Heart left ventricle (tissue), 16 donors: ENCODE results near the gene SPECC1L. TPM values are rescaled to one million over a fixed set of nuclear protein-coding genes. Genes with fewer than 3 reads are reported as not detected.

ENCODE experiments used
- ATAC-seq, 4 donors: fragments of 200-7000 bp; cut with Tn5 transposase; one replicate each; pipeline ENCODE4 v1.9.1; 2020 to 2022; ENCODE audit warnings: moderate library complexity in 4 of 4, mild to moderate bottlenecking in 3 of 4, moderate number of reproducible peaks in 1 of 4
- DNase-seq, 5 donors: peaks; one replicate each; pipeline ENCODE4 v3.0.0-alpha.2; 2020
- H3K27ac ChIP-seq, 12 donors: fragments of 200-600 bp; sonication (generic) in 4 of 12; one replicate each; pipeline versions ENCODE4 v1.5.0 to v1.8.0; 2016 to 2022; ENCODE audit warnings: mild to moderate bottlenecking in 2 of 12
- H3K27me3 ChIP-seq, 9 donors: fragments of 200-600 bp; sonication (generic) in 2 of 9; one replicate each; pipeline versions ENCODE4 v1.5.1 to v1.8.0; 2016 to 2022; ENCODE audit warnings: mild to moderate bottlenecking in 3 of 9
- H3K36me3 ChIP-seq, 9 donors: fragments of 200-600 bp; sonication (generic) in 2 of 9; one replicate each; pipeline versions ENCODE4 v1.5.0 to v1.8.0; 2018 to 2022; ENCODE audit warnings: mild to moderate bottlenecking in 2 of 9
- H3K4me1 ChIP-seq, 12 donors: fragments of 200-600 bp; sonication (generic) in 4 of 12; one replicate each; pipeline versions ENCODE4 v1.5.0 to v1.8.0; 2016 to 2022; ENCODE audit warnings: mild to moderate bottlenecking in 3 of 12
- H3K4me3 ChIP-seq, 12 donors: fragments of 200-600 bp; sonication (generic) in 4 of 12; one replicate each; pipeline versions ENCODE4 v1.5.0 to v1.8.0; 2017 to 2022; ENCODE audit warnings: mild to moderate bottlenecking in 9 of 12, moderate library complexity in 4 of 12
- H3K9me3 ChIP-seq, 12 donors: fragments of 200-600 bp; sonication (generic) in 4 of 12; one replicate each; pipeline versions ENCODE4 v1.5.0 to v1.8.0; 2016 to 2022; ENCODE audit warnings: mild to moderate bottlenecking in 1 of 12
- POLR2A ChIP-seq, 2 donors: fragments of 450-650 bp; IDR thresholded peaks; one replicate each; pipeline ENCODE4 v1.6.1; 2017; ENCODE audit warnings: antibody characterized with exemption in 2 of 2, mild to moderate bottlenecking in 2 of 2, moderate library complexity in 2 of 2
- WGBS, 4 donors: extraction: QIAGEN DNeasy Blood & Tissue Kit in 2 of 4; methylation state at CpG; one replicate each; pipeline versions ENCODE4 v1.1.5 to v1.1.7; 2013 to 2018; 5-methylcytosine and 5-hydroxymethylcytosine counted together
- intact Hi-C, 10 donors: fragments of 100-400 bp; cut with DNase I; formaldehyde crosslinking; loops; one replicate each; pipeline versions ENCODE4 v1.11.1 to v1.14.2; 2022
- polyA plus RNA-seq, 2 donors: library from polyadenylated mRNA; stranded (reverse); fragments of 200-250 nt; gene quantifications; one replicate each; pipeline ENCODE4 v1.2.3, GENCODE V29; 2013
- total RNA-seq, 9 donors: library from RNA; depleted of rRNA in 2 of 9; stranded (reverse); fragments of >200 nt in 2 of 9; fragmentation: NEBNext Ultra II Directional in 3 of 9; extraction: Animal tissue kit (Norgen Biotek cat#: 25700) in 3 of 9; gene quantifications; one replicate each; pipeline versions ENCODE4 v1.1.0 to v1.2.4, GENCODE V29; 2016 to 2023
- TF ChIP-seq, protein P1 (sequence below), 12 donors: fragments of 200-600 bp; sonication (generic) in 4 of 12; IDR thresholded peaks; one replicate each; pipeline versions ENCODE4 v1.5.0 to v1.8.0; 2018 to 2022; ENCODE audit warnings: antibody characterized with exemption in 12 of 12, mild to moderate bottlenecking in 5 of 12
- donor health status: ischemic (EF 13 %, LVEDD 7.1; RV severe dilation, severe dysfunction).
- donor health status: healthy with polysubstance abuse.
- donor health status: DM: no; HTN: yes; CAD: no.
- donor health status: DM: no; HTN: no; CAD: no.
- donor health status: ischemic (EF 25% LVEDD 6.9; RV normal size, moderate dysfunction).
- donor health status: ischemic (EF 25% LVEDD 5.7; RV mildly dilated, moderate dysfunction).
- donor health status: healthy.
- donor health status: DM: yes; HTN: yes; CAD: no.
- donor health status: ischemic (EF 35%, LVEDD 5.7; RV mildly dilated, moderate dysfunction).
- donor health status: nonischemic (EF 11% LVEDD 7.7; RV severe dilation, severe dysfunction).
- donor health status: DM: yes; HTN: yes; CAD: no.
- donor health status: PGD.
- donor health status: ischemic (EF 29% LVEDD 5.4; RV normal size, mild dysfunction).
- donor health status: nonischemic (EF 23%, LVEDD 6.1; RV moderate dilation, normal function).

The SPECC1L gene
- total and polyA plus RNA-seq, 11 donors, result 9.8 to 65.3 (median 38.9) TPM

DNA sequence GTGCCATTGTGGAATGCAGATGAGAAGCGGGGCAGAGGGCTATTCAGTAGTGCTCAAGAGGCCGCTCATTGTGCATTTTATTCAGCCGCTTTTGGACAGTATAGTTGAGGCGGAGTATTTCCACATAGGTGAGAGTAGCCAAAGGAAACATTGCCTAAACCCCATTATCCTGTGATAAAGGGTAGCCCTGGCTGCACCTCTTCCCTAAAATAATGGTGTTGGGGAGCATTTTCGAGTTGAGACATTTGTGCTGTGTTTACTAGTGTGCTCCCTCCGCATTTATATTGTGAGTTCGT lies 68.8 kb downstream of the SPECC1L start:
- Histone ChIP-seq H3K9me3 (no peaks in the 10 kb centered on the region), H3K4me3 (no peak overlapping the region), H3K4me1 (peaks cover 0 to 21% (median 10%) of the 10 kb centered on the region in 12 donors), H3K36me3 (peaks cover 0 to 100% (median 86%) of the 10 kb centered on the region in 9 donors), H3K27ac (peak overlapping the region in 11 of 12 donors; percentile 13 to 68 (median 51)), H3K27me3 (no peaks in the 10 kb centered on the region)
- DNase-seq, result no peak
- ATAC-seq, result peak in 1 of 4 donors; percentile 36
- intact Hi-C loops, result loop anchor here in 1 of 10 donors (10.0 kb wide), 1 partner anchor 65 kb away; no protein-coding TSS in a partner anchor
- 85 to 92% (median 91%) methylated on average over 7 of the region's 7 CpGs for WGBS, 4 donors
- TF ChIP-seq, protein P1, sequence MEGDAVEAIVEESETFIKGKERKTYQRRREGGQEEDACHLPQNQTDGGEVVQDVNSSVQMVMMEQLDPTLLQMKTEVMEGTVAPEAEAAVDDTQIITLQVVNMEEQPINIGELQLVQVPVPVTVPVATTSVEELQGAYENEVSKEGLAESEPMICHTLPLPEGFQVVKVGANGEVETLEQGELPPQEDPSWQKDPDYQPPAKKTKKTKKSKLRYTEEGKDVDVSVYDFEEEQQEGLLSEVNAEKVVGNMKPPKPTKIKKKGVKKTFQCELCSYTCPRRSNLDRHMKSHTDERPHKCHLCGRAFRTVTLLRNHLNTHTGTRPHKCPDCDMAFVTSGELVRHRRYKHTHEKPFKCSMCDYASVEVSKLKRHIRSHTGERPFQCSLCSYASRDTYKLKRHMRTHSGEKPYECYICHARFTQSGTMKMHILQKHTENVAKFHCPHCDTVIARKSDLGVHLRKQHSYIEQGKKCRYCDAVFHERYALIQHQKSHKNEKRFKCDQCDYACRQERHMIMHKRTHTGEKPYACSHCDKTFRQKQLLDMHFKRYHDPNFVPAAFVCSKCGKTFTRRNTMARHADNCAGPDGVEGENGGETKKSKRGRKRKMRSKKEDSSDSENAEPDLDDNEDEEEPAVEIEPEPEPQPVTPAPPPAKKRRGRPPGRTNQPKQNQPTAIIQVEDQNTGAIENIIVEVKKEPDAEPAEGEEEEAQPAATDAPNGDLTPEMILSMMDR (IDR thresholded peaks at IDR 0.05), result no peak
- no peak for TF ChIP-seq POLR2A (IDR thresholded peaks at IDR 0.05)

DNA sequence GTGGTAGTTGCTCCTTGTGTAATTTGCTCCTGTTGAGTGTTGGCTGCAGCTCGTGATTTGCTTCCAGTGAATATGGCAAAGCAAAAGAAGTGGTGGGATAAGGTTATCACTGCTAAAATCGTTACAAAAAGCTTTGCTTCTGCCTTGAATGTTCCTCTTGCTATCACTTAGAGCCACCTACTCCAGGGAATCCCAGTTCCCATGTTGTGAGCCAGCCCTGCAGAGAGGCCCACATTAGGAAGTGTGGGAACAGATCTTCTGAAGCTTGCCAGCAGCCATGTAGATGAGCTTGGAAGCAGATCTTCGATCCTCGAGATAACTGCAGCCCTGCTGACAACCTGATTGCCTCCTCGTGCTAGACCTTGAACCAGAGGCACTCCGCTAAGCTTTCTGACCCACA lies 71.0 kb downstream of the SPECC1L start:
- Histone ChIP-seq H3K4me1 (peaks cover 0 to 21% (median 8%) of the 10 kb centered on the region in 12 donors), H3K4me3 (no peak overlapping the region), H3K36me3 (peaks cover 0 to 100% (median 87%) of the 10 kb centered on the region in 9 donors), H3K27me3 (no peaks in the 10 kb centered on the region), H3K9me3 (no peaks in the 10 kb centered on the region), H3K27ac (no peak overlapping the region)
- DNase-seq (no peak), ATAC-seq (no peak)
- intact Hi-C loops, result loop anchor here in 1 of 10 donors (5.0 kb wide), 1 partner anchor 36 kb away; no protein-coding TSS in a partner anchor
- TF ChIP-seq, protein P1 (IDR thresholded peaks at IDR 0.05), result no peak
- no peak for TF ChIP-seq POLR2A (IDR thresholded peaks at IDR 0.05)
- 50 to 74% (median 60%) methylated on average over 6 of the region's 6 CpGs for WGBS, 4 donors

DNA sequence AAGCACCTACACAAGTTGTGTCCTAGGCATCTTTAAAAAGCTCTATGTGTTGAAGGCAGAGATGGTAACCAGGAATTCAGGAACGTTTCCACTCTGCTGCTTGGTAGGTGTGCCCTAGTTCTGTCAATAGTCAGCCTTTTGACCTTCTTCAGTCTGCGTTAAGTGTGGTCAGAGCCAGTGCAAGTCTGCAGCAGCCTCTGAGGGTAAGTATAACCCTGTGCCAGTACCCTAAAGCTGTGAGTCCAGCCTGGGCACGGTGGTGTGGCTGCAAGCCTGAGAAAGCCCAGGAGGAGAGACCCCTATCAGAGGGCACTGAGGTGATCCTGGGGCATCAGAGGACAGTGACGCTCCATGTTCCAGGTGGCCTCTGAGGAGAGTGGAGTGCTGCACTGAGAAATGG lies 80.0 kb downstream of the SPECC1L start:
- ATAC-seq (peak in 1 of 4 donors; percentile 57), DNase-seq (no peak)
- Histone ChIP-seq H3K4me3 (no peak overlapping the region), H3K9me3 (peaks cover 0 to 8% (median 0%) of the 10 kb centered on the region in 12 donors), H3K36me3 (peaks cover 0 to 98% (median 84%) of the 10 kb centered on the region in 9 donors), H3K27me3 (no peaks in the 10 kb centered on the region), H3K27ac (no peak overlapping the region), H3K4me1 (peaks cover 0 to 30% (median 5%) of the 10 kb centered on the region in 12 donors)
- intact Hi-C loops, result loop anchor here in 1 of 10 donors (1.0 kb wide), 1 partner anchor 12 kb away; no protein-coding TSS in a partner anchor
- TF ChIP-seq, protein P1 (IDR thresholded peaks at IDR 0.05), result no peak
- TF ChIP-seq POLR2A (IDR thresholded peaks at IDR 0.05), result no peak
- 69 to 79% (median 71%) methylated on average over 3 to 4 of the region's 4 CpGs for WGBS, 4 donors

DNA sequence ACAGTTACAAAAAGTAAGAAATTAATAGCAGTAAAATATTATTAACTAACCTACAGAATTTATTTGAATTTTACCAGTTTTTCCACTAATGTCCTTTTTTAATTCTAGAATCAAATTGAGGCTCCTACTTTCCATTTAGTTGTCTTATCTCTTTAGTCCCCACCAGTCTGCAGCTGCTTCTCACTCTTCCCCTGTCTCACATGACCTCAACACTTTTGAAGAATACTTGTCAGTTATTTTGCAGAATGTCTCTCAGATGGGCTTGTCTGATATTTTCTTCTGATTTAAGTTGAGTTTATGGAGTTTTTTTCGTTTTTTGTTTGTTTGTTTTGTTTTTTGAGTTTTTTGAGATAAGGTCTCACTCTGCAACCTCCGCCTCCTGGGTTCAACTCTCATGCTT lies 82.5 kb downstream of the SPECC1L start:
- no peak for TF ChIP-seq POLR2A (IDR thresholded peaks at IDR 0.05)
- TF ChIP-seq, protein P1 (IDR thresholded peaks at IDR 0.05), result no peak
- intact Hi-C loops, result no loop called here
- Histone ChIP-seq H3K9me3 (peaks cover 0 to 8% (median 0%) of the 10 kb centered on the region in 12 donors), H3K4me3 (no peak overlapping the region), H3K4me1 (peaks cover 0 to 29% (median 5%) of the 10 kb centered on the region in 12 donors), H3K36me3 (peaks cover 0 to 94% (median 71%) of the 10 kb centered on the region in 9 donors), H3K27ac (no peak overlapping the region), H3K27me3 (no peaks in the 10 kb centered on the region)
- DNase-seq, result no peak
- WGBS, 4 donors, result 91 to 97% (median 96%) methylated on average over 2 of the region's 2 CpGs
- ATAC-seq, result no peak
